Liver (tissue), 9 donors: ENCODE measurements around the gene CASQ2. TPM values are rescaled to one million over a fixed set of nuclear protein-coding genes. Genes with fewer than 3 reads are reported as not detected.

ENCODE experiments used
- DNase-seq: peaks from one replicate; pipeline ENCODE4 v3.0.0-alpha.2; 2017; ENCODE audit warnings: low spot score
- H3K27ac ChIP-seq, 2 donors: one replicate each; pipeline ENCODE4 v1.7.0; 2013; ENCODE audit warnings: inconsistent platforms in 2 of 2, low read length in 2 of 2, control low read depth in 1 of 2, low read depth in 1 of 2, mild to moderate bottlenecking in 1 of 2
- H3K27me3 ChIP-seq, 4 donors: one replicate each; pipeline versions ENCODE4 v1.6.1 to v1.7.0; 2013; ENCODE audit warnings: low read length in 3 of 4, inconsistent platforms in 1 of 4, mild to moderate bottlenecking in 1 of 4, moderate library complexity in 1 of 4; ENCODE audit not compliant: control insufficient read depth in 4 of 4, insufficient read depth in 4 of 4
- H3K36me3 ChIP-seq, 4 donors: one replicate each; pipeline versions ENCODE4 v1.6.1 to v1.7.0; 2013; ENCODE audit warnings: low read length in 3 of 4, mild to moderate bottlenecking in 3 of 4, low read depth in 1 of 4, moderate library complexity in 1 of 4; ENCODE audit not compliant: control insufficient read depth in 4 of 4, insufficient read depth in 3 of 4
- H3K4me1 ChIP-seq, 4 donors: one replicate each; pipeline versions ENCODE4 v1.6.1 to v1.7.0; 2013; ENCODE audit warnings: low read length in 3 of 4, mild to moderate bottlenecking in 3 of 4, moderate library complexity in 1 of 4; ENCODE audit not compliant: control insufficient read depth in 4 of 4, insufficient read depth in 4 of 4
- H3K4me3 ChIP-seq, 3 donors: one replicate each; pipeline versions ENCODE4 v1.6.1 to v1.7.0; 2013; ENCODE audit warnings: low read length in 3 of 3, control low read depth in 1 of 3, low read depth in 1 of 3, mild to moderate bottlenecking in 1 of 3
- H3K9ac ChIP-seq, 2 donors: one replicate each; pipeline ENCODE4 v1.7.0; 2013; ENCODE audit warnings: low read length in 2 of 2, mild to moderate bottlenecking in 2 of 2, moderate library complexity in 2 of 2, control low read depth in 1 of 2, low read depth in 1 of 2
- H3K9me3 ChIP-seq, 4 donors: one replicate each; pipeline versions ENCODE4 v1.6.1 to v1.7.0; 2013; ENCODE audit warnings: low read length in 3 of 4; ENCODE audit not compliant: control insufficient read depth in 4 of 4
- EGR1 ChIP-seq, 2 donors: IDR thresholded peaks; 2 replicates each; pipeline ENCODE4 v1.6.1; 2016 to 2018; ENCODE audit warnings: antibody characterized with exemption in 2 of 2, low read depth in 2 of 2
- FOXA1 ChIP-seq: IDR thresholded peaks from 2 replicates; pipeline ENCODE4 v1.6.1; 2016; ENCODE audit warnings: antibody characterized with exemption
- FOXA2 ChIP-seq: IDR thresholded peaks from 2 replicates; pipeline ENCODE4 v1.6.1; 2016; ENCODE audit warnings: antibody characterized with exemption
- GABPA ChIP-seq, 2 donors: IDR thresholded peaks in 1 of 2; conservative IDR thresholded peaks in 1 of 2; 2 replicates each; pipeline ENCODE4 v1.6.1; 2016; ENCODE audit warnings: antibody characterized with exemption in 2 of 2, mild to moderate bottlenecking in 1 of 2, moderate library complexity in 1 of 2
- HNF4A ChIP-seq, 2 donors: conservative IDR thresholded peaks; 2 replicates each; pipeline ENCODE4 v1.6.1; 2016; ENCODE audit warnings: antibody characterized with exemption in 2 of 2, mild to moderate bottlenecking in 2 of 2
- HNF4G ChIP-seq: IDR thresholded peaks from 2 replicates; pipeline ENCODE4 v1.6.1; 2016; ENCODE audit warnings: antibody characterized with exemption
- JUND ChIP-seq, 2 donors: IDR thresholded peaks; 2 replicates each; pipeline ENCODE4 v1.6.1; 2016; ENCODE audit warnings: antibody characterized with exemption in 2 of 2
- NR2F2 ChIP-seq: IDR thresholded peaks from 2 replicates; pipeline ENCODE4 v1.6.1; 2016; ENCODE audit warnings: antibody characterized with exemption
- RAD21 ChIP-seq, 2 donors: IDR thresholded peaks; 2 replicates each; pipeline ENCODE4 v1.6.1; 2016; ENCODE audit warnings: antibody characterized with exemption in 2 of 2, mild to moderate bottlenecking in 2 of 2
- RXRA ChIP-seq, 2 donors: IDR thresholded peaks; 2 replicates each; pipeline ENCODE4 v1.6.1; 2017 to 2018; ENCODE audit warnings: antibody characterized with exemption in 2 of 2, mild to moderate bottlenecking in 1 of 2
- SP1 ChIP-seq: IDR thresholded peaks from 2 replicates; pipeline ENCODE4 v1.6.1; 2018; ENCODE audit warnings: antibody characterized with exemption, mild to moderate bottlenecking
- YY1 ChIP-seq: IDR thresholded peaks from 2 replicates; pipeline ENCODE4 v1.6.1; 2016; ENCODE audit warnings: antibody characterized with exemption, mild to moderate bottlenecking
- WGBS: extraction: QIAGEN DNeasy Blood & Tissue Kit; methylation state at CpG from one replicate; pipeline ENCODE4 v1.1.7; 2013; 5-methylcytosine and 5-hydroxymethylcytosine counted together
- polyA plus RNA-seq, 2 donors: library from polyadenylated mRNA; stranded (reverse) in 1 of 2; unstranded in 1 of 2; fragments of 200-250 nt in 1 of 2; fragments of >200 nt in 1 of 2; fragmentation: Nextera tagmentation in 1 of 2; extraction: Ambion mirVana in 1 of 2; gene quantifications; one replicate each; pipeline versions ENCODE4 v1.2.1 to v1.2.3, GENCODE V29; 2013 to 2015
- total RNA-seq, 2 donors: library from RNA; depleted of rRNA; stranded (reverse); fragments of >200 nt; gene quantifications; one replicate each; pipeline ENCODE4 v1.2.3, GENCODE V29; 2014
- TF ChIP-seq, protein P1 (sequence below): IDR thresholded peaks from 2 replicates; pipeline ENCODE4 v1.6.1; 2016; ENCODE audit warnings: antibody characterized with exemption
- TF ChIP-seq, protein P2 (sequence below): IDR thresholded peaks from 2 replicates; pipeline ENCODE4 v1.6.1; 2016; ENCODE audit warnings: antibody characterized with exemption
- TF ChIP-seq, protein P3 (sequence below): IDR thresholded peaks from 2 replicates; pipeline ENCODE4 v1.6.1; 2016; ENCODE audit warnings: antibody characterized with exemption
- TF ChIP-seq, protein P4 (sequence below): fragments of 150-350 bp; IDR thresholded peaks from 2 replicates; pipeline ENCODE4 v1.5.1; 2017; ENCODE audit warnings: improper control_type of control experiment, low read depth, low read length; ENCODE audit not compliant: missing input control
- TF ChIP-seq, protein P5 (sequence below): IDR thresholded peaks from 2 replicates; pipeline ENCODE4 v1.6.1; 2016; ENCODE audit warnings: antibody characterized with exemption, mild to moderate bottlenecking
- donor health status: healthy.
- donor health status: healthy.
- donor health status: healthy.
- donor health status: healthy.
- donor health status: healthy.

The CASQ2 gene
- total and polyA plus RNA-seq, 4 donors, result 0.33 to 1.1 TPM; not detected in 2

DNA sequence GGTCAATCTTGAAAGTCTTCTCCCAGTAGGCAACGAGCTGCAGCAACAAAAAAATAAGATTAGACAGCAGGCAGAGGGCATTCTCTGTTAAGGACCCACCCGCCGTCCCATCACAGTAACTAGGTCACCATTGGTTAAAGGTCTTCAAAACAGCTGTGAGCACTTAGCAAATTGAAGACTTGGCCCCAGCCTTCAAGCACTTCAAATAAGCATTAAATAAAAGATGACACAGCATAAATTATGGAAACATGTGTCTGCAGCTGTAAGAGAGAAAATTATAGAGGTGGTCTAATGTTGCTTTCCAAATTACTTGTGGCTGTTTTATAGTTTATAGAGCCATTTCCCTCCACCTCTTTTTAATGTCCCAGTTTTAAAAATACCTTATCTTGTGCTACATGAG lies 65.6 kb downstream of the CASQ2 start:
- 82% methylated on average over 3 of the region's 3 CpGs for WGBS
- Histone ChIP-seq H3K4me3 (no peak overlapping the region), H3K36me3 (no peaks in the 10 kb centered on the region), H3K27ac (no peak overlapping the region), H3K27me3 (peaks cover 0 to 5% (median 0%) of the 10 kb centered on the region in 4 donors), H3K9ac (no peak overlapping the region), H3K4me1 (no peaks in the 10 kb centered on the region), H3K9me3 (no peaks in the 10 kb centered on the region)
- no peak for DNase-seq
- no peak for TF ChIP-seq FOXA1
- no peak for TF ChIP-seq NR2F2
- TF ChIP-seq EGR1 (IDR thresholded peaks at IDR 0.05; ENCODE audit: low read depth in 2 of 2), result no peak
- TF ChIP-seq SP1, result no peak

DNA sequence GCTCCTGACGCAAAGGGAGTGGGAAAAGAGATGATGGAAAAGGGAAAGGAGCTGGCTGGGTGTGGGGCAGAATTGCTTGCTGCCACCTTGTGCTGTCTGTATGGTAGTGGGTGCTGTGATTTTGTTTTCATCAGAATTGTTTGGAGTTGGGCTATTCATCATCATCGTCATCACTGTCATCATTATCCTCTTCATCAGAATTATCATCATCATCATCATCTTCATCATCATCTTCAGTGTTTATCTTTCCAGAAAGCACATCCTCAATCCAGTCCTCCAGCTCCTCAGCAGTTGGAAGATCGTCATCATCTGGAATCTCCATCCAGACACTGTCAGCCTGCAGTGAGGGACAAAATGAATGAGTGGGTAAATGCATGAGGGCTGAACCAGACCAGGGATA lies 67.4 kb downstream of the CASQ2 start:
- TF ChIP-seq, protein P1, sequence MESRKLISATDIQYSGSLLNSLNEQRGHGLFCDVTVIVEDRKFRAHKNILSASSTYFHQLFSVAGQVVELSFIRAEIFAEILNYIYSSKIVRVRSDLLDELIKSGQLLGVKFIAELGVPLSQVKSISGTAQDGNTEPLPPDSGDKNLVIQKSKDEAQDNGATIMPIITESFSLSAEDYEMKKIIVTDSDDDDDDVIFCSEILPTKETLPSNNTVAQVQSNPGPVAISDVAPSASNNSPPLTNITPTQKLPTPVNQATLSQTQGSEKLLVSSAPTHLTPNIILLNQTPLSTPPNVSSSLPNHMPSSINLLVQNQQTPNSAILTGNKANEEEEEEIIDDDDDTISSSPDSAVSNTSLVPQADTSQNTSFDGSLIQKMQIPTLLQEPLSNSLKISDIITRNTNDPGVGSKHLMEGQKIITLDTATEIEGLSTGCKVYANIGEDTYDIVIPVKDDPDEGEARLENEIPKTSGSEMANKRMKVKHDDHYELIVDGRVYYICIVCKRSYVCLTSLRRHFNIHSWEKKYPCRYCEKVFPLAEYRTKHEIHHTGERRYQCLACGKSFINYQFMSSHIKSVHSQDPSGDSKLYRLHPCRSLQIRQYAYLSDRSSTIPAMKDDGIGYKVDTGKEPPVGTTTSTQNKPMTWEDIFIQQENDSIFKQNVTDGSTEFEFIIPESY, result no peak
- TF ChIP-seq JUND (IDR thresholded peaks at IDR 0.05), result no peak
- no peak for TF ChIP-seq YY1
- no peak for TF ChIP-seq GABPA (IDR thresholded peaks at IDR 0.05 in 1 of 2, conservative IDR thresholded peaks at IDR 0.05 in 1 of 2)
- TF ChIP-seq, protein P2, sequence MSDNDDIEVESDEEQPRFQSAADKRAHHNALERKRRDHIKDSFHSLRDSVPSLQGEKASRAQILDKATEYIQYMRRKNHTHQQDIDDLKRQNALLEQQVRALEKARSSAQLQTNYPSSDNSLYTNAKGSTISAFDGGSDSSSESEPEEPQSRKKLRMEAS, result no peak
- TF ChIP-seq, protein P3, sequence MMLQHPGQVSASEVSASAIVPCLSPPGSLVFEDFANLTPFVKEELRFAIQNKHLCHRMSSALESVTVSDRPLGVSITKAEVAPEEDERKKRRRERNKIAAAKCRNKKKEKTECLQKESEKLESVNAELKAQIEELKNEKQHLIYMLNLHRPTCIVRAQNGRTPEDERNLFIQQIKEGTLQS, result no peak
- no peak for TF ChIP-seq RXRA (IDR thresholded peaks at IDR 0.05)
- TF ChIP-seq, protein P4, sequence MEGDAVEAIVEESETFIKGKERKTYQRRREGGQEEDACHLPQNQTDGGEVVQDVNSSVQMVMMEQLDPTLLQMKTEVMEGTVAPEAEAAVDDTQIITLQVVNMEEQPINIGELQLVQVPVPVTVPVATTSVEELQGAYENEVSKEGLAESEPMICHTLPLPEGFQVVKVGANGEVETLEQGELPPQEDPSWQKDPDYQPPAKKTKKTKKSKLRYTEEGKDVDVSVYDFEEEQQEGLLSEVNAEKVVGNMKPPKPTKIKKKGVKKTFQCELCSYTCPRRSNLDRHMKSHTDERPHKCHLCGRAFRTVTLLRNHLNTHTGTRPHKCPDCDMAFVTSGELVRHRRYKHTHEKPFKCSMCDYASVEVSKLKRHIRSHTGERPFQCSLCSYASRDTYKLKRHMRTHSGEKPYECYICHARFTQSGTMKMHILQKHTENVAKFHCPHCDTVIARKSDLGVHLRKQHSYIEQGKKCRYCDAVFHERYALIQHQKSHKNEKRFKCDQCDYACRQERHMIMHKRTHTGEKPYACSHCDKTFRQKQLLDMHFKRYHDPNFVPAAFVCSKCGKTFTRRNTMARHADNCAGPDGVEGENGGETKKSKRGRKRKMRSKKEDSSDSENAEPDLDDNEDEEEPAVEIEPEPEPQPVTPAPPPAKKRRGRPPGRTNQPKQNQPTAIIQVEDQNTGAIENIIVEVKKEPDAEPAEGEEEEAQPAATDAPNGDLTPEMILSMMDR, result no peak
- TF ChIP-seq, protein P5, sequence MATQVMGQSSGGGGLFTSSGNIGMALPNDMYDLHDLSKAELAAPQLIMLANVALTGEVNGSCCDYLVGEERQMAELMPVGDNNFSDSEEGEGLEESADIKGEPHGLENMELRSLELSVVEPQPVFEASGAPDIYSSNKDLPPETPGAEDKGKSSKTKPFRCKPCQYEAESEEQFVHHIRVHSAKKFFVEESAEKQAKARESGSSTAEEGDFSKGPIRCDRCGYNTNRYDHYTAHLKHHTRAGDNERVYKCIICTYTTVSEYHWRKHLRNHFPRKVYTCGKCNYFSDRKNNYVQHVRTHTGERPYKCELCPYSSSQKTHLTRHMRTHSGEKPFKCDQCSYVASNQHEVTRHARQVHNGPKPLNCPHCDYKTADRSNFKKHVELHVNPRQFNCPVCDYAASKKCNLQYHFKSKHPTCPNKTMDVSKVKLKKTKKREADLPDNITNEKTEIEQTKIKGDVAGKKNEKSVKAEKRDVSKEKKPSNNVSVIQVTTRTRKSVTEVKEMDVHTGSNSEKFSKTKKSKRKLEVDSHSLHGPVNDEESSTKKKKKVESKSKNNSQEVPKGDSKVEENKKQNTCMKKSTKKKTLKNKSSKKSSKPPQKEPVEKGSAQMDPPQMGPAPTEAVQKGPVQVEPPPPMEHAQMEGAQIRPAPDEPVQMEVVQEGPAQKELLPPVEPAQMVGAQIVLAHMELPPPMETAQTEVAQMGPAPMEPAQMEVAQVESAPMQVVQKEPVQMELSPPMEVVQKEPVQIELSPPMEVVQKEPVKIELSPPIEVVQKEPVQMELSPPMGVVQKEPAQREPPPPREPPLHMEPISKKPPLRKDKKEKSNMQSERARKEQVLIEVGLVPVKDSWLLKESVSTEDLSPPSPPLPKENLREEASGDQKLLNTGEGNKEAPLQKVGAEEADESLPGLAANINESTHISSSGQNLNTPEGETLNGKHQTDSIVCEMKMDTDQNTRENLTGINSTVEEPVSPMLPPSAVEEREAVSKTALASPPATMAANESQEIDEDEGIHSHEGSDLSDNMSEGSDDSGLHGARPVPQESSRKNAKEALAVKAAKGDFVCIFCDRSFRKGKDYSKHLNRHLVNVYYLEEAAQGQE, result no peak
- TF ChIP-seq SP1, result no peak
- no peak for TF ChIP-seq HNF4G
- no peak for TF ChIP-seq HNF4A (conservative IDR thresholded peaks at IDR 0.05)
- TF ChIP-seq EGR1 (IDR thresholded peaks at IDR 0.05; ENCODE audit: low read depth in 2 of 2), result no peak
- TF ChIP-seq NR2F2, result no peak
- TF ChIP-seq FOXA1, result no peak
- no peak for TF ChIP-seq RAD21 (IDR thresholded peaks at IDR 0.05)
- no peak for TF ChIP-seq FOXA2
- Histone ChIP-seq H3K27me3 (peaks cover 0 to 5% (median 0%) of the 10 kb centered on the region in 4 donors), H3K9me3 (no peaks in the 10 kb centered on the region), H3K4me3 (no peak overlapping the region), H3K27ac (no peak overlapping the region), H3K4me1 (no peaks in the 10 kb centered on the region), H3K9ac (no peak overlapping the region), H3K36me3 (no peaks in the 10 kb centered on the region)
- DNase-seq, result no peak
- WGBS, result 73% methylated on average over 3 of the region's 3 CpGs
